ENCODE data around the gene TMEM14B.
"Not testable (repeated sequence)": the region's sequence is repeated elsewhere in the genome, so short reads cannot be mapped to it uniquely, and the experiment has no call there.

Gene TMEM14B

DNA sequence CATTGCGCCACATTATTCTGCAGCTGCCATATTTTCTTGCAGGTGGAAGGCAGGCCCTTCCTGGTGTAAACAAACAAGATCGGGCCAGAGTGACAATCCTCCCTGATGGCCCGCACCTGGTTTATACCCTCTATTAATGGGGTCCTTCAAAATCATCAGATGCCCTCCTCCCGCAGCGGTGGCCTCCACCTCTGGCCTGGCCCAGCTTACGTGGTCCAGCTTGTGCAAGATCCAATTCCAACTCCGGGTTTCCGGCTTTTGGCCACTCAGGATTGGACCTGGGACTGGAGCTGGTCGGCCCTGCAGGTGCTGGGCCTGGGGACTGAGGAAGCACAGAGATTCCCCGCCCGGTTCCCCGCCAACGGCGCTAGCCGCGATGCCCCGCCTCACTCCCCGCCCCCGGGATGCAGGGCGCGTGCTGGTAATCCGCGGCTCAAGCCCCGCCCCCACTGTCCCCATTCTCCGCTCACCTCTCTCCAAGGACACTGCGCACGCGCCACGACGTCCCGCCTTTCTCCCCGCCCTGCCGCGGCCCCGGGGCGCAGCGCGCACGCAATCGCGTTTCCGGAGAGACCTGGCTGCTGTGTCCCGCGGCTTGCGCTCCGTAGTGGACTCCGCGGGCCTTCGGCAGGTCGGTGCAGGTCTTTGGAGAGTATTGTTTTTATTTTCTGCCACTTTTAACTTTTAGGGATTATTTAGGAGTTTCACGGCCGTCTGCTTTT, at the start of gene TMEM14B:
TMEM14B (plus strand) TSS at position 555 of the 722 bp plus-strand sequence. CDS start 1,441 bp downstream, outside the sequence.
- peak; percentile 100 for DNase-seq (ENCODE audit: low read depth)

DNA sequence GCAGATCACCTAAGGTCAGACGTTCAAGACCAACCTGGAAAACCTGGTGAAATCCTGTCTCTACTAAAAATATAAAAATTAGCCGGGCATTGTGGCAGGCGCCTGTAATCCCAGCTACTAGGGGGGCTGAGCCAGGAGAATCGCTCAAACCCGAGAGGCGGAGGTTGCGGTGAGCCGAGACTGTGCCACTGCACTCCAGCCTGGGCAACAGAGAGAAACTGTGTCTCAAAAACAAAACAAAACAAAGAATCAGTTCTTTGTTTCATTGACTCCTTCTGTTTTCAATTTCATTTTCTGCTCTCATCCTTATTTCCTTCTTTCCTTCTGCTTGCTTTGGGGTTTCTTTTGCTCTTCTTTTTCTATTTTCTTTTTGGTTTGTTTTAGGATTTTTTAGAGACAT, 33.6 kb upstream of the TMEM14B start:
- no peak for DNase-seq (ENCODE audit: low read depth)

DNA sequence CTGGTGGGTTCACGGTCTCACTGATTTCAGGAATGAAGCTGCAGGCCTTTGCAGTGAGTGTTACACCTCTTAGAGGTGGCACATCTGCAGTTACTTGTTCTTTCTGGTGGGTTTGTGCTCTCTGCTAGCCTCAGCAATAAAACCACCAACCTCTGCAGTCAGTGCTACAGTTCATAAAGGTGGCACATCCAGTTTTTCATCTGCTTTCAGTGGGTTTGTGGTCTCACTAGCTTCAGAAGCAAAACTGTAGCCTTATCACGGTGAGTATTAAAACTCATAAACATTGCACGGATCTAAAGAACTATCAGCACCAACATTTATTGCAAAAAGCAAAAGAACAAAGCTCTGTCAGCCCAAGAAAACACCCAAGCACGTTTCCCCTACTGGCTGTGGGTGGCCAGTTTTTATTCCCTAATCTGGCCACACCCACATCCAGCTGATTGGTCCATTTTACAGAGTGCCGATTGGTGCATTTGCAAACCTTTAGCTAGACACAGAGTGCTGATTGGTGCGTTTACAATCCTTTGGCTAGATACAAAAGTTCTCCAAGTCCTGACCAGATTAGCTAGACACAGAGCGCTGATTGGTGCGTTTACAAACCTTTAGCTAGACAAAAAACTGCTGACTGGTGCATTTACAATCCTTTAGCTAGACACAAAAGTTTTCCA, 28.2 kb upstream of the TMEM14B start:
- peak; percentile 25 for DNase-seq (ENCODE audit: low read depth)

DNA sequence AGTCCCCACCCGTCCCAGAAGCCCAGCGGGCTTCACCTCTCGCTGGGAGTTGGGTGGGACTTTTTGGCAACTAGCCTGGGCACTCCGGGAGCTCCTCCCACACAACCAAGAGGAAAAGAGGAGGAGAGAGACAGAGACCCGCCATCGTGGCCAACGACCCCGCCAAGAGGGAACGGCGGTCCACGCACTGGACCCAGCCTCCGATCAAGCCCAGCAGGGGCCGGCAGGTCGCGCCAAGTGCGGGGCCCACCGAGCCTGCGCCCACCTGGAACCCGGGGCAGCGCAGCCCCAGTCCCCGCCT, 27.7 kb upstream of the TMEM14B start:
- DNase-seq (ENCODE audit: low read depth), result no peak

DNA sequence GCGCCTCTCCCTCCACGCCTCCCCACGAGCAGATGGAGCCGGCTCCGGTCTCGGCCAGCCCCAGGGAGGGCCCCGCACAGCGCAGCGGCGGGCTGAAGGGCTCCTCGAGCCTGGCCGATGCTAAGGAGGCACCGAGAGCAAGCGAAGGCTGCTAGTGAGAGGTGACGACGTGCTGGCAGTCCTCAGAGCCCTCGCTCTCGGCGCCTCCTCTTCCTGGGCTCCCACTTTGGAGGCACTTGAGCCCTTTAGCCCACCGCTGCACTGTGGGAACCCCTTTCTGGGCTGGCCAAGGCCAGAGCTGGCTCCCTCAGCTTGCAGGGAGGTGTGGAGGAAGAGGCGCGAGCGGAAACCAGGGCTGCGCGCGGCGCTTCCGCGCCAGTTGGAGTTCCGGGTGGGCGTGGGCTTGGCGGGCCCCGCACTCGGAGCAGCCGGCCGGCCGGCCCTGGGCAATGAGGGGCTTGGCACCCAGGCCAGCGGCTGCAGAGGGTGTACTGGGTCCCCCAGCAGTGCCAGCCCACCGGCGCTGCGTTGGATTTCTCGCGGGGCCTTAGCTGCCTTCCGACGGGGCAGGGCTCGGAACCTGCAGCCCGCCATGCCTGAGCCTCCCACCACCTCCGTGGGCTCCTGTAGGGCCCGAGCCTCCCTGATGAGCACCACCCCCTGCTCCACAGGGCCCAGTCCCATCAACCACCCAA, 27.2 kb upstream of the TMEM14B start:
- peak; percentile 41 for DNase-seq (ENCODE audit: low read depth)

DNA sequence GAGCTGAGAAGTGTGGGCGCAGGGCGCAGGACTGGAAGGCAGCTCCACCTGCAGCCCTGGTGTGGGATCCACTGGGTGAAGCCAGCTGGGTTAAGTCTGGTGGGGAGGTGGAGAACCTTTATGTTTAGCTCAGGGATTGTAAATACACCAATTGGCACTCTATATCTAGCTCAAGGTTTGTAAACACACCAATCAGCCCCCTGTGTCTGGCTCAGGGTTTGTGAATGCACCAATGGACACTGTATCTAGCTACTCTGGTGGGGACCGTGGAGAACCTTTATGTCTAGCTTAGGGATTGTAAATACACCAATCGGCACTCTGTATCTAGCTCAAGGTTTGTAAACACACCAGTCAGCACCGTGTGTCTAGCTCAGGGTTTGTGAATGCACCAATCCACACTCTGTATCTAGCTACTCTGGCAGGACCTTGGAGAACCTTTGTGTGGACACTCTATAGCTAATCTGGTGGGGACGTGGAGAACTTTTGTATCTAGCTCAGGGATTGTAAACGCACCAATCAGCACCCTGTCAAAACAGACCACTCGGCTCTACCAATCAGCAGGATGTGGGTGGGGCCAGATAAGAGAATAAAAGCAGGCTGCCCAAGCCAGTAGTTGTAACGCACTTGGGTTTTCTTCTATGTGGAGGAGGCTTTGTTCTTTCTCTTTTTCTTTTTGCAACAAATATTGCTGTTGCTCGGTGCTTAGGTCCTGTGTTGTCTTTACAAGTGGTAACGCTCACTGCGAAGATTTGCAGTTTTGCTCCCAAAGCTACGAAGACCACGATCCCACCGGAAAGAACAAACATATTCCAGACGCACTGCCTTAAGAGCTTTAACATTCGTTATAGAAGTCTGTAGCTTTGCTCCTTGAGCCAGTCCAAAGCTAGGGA, 26.4 kb upstream of the TMEM14B start:
- DNase-seq (ENCODE audit: low read depth), result peak; percentile 16

DNA sequence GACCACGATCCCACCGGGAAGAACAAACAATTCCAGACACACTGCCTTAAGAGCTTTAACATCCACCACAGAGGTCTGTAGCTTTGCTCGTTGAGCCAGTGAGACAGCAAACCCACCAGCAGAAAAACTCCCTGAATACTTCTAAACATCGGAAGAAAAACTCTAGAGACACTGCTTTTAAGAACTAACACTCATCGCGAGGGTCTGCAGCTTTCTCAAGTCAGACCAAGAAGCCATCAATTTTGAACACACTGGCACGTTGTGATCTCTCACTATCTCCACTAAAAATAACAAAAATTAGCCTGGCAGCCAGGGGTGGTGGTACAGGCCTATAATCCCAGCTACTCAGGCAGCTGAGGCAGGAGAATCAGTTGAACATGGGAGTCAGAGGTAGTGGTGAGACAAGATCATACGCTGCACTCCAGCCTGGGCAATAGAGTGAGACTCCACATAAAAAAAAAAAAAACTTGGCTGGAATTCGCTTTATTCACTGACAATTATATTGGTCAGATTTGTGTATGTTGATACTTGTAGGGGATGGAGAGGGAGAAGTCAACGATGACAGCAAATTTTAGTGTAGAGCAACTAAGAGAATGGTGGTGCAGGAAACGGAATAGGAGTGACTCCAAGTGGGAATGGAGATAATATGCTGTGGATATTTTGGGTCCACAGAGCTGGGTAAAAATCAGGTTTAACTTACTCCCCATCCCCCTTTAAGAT, 25.6 kb upstream of the TMEM14B start:
- DNase-seq (ENCODE audit: low read depth), result no peak

DNA sequence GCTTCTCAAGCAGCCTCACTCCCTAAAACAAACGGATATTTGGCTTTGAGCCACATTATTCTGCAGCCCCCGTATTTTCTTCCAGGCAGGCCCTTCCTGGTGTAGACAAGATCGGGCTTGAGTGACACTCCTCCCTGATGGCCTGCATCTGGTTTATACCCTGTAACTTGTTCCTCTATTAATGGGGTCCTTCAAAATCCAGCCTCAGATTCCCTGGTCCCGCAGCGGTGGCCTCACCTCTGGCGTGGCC, 25.1 kb upstream of the TMEM14B start:
- DNase-seq (ENCODE audit: low read depth), result no peak

DNA sequence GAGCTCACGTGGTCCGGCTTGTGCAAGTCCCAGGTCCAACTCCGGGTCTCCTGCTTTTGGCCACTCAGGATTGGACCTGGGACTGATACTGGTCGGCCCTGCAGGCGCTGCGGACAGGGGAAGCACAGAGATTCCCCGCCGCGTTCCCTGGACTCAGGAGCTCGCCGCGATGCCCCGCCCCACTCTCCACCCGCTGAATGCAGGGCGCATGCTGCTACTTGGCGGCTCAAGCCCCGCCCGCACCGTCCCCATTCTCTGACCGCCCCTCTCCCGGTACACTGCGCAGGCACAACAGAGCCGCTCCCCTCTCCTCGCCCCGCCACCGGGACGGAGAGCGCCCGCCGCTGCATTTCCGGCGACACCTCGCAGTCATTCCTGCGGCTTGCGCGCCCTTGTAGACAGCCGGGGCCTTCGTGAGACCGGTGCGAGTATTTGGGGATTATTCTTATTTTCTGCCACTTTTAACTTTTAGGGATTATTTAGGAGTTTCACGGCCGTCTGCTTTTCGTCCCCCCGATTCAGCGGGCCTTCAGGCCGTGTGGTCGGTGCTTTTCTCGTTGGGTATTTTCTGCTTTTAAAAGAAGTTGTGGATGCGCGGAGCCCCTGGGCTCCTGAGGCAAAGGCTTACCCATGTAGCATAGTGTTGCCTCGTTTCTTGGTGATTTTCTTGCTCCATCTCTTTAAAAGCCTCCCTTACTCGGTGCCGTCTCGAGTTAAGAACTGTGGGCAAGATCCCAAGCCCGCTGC, 24.6 kb upstream of the TMEM14B start, which contains the start of gene TMEM14C:
TMEM14C (plus strand) TSS at position 251 of the 747 bp plus-strand sequence. CDS start 1,544 bp downstream, outside the sequence.
- peak; percentile 87 for DNase-seq (ENCODE audit: low read depth)

DNA sequence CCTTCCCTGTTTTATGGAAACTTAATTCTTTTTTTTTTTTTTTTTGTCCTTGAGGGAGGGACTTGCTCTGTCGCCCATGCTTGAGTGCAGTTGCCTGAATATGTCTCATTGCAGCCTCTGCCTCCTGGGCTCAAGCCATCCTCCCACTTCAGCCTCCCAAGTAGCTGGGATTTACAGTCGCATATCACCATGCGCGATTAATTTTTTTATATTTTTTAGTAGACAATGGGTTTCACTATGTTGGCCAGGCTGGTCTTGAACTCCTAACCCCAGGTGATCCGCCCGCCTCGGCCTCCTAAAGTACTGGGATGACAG, 24.1 kb upstream of the TMEM14B start:
- DNase-seq (ENCODE audit: low read depth), result no peak

DNA sequence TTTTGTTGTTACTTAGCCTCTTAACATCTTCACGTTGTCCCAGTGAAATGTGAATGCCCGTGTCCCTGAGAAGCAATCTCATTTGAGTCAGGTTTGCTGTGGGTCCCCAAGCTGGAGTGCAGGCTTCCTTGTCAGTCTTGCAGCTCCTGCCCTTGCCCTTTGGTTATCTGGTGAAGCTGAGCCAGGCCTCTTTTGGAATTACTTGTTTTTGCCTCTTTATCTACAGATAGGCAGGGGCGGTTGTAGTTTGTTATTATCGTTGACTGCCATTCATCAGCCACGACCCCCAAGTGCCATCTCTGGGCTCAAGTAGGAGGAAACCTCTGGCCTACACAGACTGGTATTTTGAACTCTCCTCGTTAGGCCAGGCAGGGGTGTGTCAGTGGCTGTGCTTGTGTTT, 22.6 kb upstream of the TMEM14B start:
- no peak for DNase-seq (ENCODE audit: low read depth)

DNA sequence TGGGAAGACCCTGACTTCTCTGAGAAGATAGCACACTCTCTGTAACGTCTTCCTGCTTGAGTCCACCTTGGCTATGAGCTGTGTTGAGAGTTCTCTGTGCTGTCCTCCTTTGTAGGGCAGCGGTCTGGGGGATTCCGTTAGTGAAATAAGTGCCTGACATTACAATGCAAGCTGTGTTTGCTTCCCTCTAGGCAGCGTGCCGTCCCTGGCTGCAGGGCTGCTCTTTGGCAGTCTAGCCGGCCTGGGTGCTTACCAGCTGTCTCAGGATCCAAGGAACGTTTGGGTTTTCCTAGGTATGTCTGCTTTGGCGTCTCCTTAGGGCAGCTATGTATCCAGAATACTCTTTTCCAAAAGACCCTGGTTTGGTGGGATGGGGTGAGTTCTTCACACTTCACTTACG, 21.9 kb upstream of the TMEM14B start:
- DNase-seq (ENCODE audit: low read depth), result no peak

DNA sequence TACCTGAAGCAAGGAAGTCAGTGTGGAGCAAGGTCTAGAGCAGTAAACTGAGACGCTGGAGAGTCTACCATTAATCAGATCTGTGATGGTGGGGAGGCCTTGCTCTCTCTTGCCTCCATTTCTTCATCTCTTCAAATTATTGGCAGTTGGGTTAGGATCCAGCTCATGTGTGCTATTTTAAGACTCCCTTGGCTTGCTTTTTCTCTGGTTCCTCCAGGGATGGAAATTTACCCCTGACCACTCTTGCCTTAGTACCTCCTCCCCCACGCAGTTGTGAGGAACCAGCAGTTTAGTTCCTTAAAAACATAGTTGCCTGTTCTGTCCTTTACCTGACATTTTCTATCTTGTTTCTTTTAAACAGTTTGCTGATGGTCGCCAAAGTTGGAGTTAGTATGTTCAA, 17.4 kb upstream of the TMEM14B start:
- DNase-seq (ENCODE audit: low read depth), result no peak

DNA sequence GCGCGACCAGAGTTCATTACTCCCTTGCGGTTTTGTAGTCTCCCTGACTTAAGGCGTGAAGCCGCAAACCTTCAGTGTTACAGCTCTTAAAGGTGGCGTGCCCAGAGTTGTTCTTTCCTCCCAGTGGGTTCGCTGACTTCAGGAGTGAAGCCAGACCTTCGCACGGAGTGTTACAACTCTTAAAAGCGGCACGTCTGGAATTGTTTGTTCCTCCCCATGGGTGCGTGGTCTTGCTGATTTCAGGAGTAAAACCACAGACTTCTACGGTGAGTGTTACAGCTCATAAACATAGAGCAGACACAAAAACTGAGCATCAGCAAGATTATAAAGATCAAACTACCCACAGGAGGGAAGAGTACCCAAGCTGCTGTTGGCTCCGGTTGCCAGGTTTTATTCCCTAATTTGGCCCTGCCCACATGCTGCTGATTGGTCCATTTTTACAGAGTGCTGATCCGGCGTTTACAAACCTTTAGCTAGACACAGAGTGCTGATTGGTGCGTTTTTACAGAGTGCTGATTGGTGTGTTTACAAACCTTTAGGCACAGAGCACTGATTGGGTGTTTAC, 14.4 kb upstream of the TMEM14B start:
- no peak for DNase-seq (ENCODE audit: low read depth)

DNA sequence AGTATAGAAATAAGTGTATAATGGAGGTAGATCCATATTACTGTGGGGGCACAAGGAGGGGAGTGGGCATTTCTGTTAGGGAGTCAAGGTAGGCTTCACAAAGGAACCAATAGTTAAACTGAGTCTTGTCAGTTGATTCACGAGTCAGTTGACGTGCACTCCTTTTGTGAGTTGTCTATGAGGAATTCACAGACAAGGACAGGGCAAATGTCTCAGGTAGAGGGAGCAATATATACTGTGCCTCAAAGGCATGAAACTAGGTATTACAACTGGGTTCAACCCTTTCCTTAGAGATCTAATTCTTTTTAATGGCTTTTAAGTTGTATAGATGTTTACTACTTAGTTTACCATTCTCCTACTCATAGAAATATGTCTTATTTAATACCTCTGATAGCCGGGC, 13.7 kb upstream of the TMEM14B start:
- DNase-seq (ENCODE audit: low read depth), result no peak

DNA sequence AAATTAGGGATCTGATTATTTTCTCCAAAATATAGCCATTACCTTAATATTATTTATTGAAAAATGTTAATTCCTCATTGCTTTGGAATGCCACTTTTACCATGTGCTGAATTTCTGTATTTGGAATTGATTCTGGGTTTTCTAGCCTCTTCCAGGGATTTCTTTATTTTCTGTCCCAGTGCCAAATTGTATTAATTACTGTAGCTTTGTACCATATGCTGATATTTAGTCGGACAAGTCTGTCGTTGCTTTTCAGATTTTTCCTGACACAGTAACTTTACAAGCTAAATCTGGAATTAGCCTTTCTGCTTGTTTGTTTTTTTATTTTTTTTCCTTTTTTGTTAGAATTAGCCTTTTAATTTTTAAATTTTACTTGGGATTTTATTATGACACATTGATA, 10.9 kb upstream of the TMEM14B start:
- no peak for DNase-seq (ENCODE audit: low read depth)

DNA sequence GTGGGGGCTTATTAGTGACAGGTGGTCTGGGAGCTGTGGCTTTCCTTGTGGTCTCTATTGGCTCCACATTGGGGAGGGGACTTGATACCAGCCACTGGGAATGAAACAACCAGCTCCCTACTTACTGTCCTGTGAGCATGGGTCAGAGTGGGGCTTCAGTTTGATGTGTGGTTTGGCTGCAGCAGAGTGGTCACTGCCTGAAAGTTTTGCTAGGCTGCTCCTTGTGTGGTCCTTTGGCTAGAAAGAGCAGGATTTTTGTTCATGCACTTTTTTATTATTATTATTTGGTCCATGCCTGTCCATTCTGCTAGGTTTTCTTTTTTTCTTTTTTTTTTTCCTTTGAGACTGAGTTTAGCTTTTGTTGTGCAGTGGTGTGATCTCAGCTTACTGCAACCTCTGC, 7.5 kb upstream of the TMEM14B start:
- no peak for DNase-seq (ENCODE audit: low read depth)

DNA sequence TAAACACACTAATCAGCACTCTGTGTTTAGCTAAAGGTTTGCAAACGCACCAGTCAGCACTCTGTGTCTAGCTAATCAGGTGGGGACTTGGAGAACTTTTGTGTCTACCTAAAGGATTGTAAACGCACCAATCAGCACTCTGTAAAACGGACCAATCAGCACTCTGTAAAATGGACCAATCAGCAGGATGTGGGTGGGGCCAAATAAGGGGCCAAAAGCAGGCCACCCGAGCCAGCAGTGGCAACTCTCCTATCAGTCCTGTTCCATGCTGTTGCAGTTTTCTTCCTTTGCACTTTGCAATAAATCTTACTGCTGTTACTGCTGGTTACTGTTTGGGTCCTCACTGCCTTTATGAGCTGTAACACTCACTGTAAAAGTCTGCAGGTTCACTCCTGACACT, 6.0 kb upstream of the TMEM14B start:
- DNase-seq (ENCODE audit: low read depth), result not testable (repeated sequence)

DNA sequence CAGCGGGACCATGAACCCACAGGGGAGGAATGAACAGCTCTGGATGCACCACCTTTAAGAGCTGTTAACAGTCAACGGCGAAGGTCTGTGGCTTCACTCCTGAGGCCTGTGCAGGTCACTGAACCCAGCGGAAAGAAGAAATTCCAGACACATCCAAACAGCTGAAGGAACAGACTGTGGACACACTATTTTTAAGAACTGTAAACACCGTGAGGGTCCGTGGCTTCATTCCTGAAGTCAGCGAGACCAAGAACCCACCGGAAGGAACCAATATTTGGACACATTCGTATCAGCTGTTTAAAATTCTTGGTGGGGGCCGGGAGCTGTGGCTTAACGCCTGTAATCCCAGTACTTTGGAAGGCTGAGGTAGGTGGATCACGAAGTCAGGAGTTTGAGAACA, 5.4 kb upstream of the TMEM14B start:
- DNase-seq (ENCODE audit: low read depth), result no peak

DNA sequence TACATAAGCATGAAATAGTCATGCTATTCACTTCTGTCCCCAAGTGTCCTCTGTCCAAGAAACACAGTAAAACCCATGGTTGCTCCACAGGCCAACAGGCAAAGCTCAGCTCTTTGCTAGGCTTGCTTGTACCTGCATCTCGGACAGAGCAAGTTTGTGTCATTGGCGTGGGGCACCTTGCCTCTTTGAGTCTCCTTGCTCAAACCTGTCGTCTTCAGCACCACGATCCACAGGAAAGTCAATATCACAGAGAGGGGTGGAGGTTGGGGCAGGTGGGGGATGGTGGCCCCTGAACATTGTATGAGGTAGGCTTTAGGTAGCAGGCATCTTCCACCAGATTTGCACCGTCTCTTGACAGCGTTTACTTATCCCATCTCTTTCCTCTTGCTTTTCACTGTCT, 4.1 kb upstream of the TMEM14B start:
- DNase-seq (ENCODE audit: low read depth), result no peak

DNA sequence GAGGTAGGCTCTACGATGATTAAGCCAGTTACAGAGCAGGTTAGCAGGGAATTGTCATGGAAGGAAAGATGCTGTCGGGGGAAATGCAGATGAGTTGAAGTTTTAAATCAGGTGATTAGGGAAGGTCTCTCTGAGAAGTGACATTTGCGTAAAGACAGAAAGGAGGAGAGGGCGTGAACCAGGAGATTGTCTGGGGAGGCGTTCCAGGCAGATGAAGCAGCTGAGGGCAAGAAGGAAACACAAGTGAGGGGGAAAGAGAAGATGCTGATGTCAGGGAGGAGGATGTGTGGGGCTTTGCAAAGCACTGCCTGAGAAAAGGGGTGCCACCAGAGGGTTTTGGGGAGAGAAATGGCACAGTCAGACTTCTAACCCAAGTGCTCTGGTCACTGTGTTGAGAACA, 2.5 kb upstream of the TMEM14B start:
- no peak for DNase-seq (ENCODE audit: low read depth)

Data from activated T-cell treated with anti-CD3 and anti-CD28 coated beads for 24 hours (primary cell).